Measurements from ENCODE around the gene CAMK2N2.

DNA sequence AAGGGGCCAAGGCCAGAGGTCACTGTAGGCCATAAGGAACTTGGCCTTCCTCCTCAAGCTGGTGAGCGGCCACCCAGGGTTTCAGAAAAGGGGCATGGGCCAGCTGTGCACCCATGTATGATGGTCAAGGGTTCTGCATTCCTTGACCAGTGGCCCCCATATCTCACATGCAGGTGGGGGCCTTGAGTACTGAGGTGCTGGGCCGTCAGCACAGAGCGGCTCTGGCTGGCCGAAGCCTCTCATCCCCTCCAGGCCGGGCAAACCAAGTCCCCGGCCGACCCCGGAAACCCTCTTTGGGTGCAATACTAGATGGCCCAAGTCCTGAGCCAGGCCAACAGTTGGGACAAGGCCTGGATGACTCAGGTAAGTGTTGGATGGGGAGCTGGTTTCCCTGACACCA, 22.1 kb downstream of the CAMK2N2 start:
- TF ChIP-seq, protein P1, sequence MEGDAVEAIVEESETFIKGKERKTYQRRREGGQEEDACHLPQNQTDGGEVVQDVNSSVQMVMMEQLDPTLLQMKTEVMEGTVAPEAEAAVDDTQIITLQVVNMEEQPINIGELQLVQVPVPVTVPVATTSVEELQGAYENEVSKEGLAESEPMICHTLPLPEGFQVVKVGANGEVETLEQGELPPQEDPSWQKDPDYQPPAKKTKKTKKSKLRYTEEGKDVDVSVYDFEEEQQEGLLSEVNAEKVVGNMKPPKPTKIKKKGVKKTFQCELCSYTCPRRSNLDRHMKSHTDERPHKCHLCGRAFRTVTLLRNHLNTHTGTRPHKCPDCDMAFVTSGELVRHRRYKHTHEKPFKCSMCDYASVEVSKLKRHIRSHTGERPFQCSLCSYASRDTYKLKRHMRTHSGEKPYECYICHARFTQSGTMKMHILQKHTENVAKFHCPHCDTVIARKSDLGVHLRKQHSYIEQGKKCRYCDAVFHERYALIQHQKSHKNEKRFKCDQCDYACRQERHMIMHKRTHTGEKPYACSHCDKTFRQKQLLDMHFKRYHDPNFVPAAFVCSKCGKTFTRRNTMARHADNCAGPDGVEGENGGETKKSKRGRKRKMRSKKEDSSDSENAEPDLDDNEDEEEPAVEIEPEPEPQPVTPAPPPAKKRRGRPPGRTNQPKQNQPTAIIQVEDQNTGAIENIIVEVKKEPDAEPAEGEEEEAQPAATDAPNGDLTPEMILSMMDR (IDR thresholded peaks at IDR 0.05; ENCODE audit: insufficient read depth, low read length): no peak
- TF ChIP-seq, protein P2, sequence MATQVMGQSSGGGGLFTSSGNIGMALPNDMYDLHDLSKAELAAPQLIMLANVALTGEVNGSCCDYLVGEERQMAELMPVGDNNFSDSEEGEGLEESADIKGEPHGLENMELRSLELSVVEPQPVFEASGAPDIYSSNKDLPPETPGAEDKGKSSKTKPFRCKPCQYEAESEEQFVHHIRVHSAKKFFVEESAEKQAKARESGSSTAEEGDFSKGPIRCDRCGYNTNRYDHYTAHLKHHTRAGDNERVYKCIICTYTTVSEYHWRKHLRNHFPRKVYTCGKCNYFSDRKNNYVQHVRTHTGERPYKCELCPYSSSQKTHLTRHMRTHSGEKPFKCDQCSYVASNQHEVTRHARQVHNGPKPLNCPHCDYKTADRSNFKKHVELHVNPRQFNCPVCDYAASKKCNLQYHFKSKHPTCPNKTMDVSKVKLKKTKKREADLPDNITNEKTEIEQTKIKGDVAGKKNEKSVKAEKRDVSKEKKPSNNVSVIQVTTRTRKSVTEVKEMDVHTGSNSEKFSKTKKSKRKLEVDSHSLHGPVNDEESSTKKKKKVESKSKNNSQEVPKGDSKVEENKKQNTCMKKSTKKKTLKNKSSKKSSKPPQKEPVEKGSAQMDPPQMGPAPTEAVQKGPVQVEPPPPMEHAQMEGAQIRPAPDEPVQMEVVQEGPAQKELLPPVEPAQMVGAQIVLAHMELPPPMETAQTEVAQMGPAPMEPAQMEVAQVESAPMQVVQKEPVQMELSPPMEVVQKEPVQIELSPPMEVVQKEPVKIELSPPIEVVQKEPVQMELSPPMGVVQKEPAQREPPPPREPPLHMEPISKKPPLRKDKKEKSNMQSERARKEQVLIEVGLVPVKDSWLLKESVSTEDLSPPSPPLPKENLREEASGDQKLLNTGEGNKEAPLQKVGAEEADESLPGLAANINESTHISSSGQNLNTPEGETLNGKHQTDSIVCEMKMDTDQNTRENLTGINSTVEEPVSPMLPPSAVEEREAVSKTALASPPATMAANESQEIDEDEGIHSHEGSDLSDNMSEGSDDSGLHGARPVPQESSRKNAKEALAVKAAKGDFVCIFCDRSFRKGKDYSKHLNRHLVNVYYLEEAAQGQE (IDR thresholded peaks at IDR 0.05; ENCODE audit: insufficient replicate concordance, low read depth): no peak

All from HL-60 (cell line).